GM19397 (cell line): Measurements from ENCODE around the gene LMF2.
A peak's percentile ranks its signal among the peaks of the same experiment; 100 is the strongest.
"Not testable (repeated sequence)": the region's sequence is repeated elsewhere in the genome, so short reads cannot be mapped to it uniquely, and the experiment has no call there.

ENCODE experiments used
- ATAC-seq: cut with Tn5 transposase; IDR thresholded peaks from one replicate; pipeline ENCODE4 v1.9.1; 2021; ENCODE audit warnings: mild to moderate bottlenecking, moderate library complexity; ENCODE audit not compliant: unreplicated experiment

LMF2 gene, protein sequence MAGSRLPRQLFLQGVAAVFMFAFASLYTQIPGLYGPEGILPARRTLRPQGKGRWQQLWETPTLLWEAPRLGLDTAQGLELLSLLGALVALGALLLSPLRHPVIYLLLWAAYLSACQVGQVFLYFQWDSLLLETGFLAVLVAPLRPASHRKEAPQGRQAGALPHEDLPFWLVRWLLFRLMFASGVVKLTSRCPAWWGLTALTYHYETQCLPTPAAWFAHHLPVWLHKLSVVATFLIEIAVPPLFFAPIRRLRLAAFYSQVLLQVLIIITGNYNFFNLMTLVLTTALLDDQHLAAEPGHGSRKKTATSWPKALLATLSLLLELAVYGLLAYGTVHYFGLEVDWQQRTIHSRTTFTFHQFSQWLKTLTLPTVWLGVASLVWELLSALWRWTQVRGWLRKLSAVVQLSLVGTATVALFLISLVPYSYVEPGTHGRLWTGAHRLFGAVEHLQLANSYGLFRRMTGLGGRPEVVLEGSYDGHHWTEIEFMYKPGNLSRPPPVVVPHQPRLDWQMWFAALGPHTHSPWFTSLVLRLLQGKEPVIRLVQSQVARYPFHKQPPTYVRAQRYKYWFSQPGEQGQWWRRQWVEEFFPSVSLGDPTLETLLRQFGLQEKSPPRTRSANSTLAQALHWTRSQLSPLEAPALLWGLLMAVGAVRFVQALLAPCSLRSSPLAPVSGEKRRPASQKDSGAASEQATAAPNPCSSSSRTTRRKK

DNA sequence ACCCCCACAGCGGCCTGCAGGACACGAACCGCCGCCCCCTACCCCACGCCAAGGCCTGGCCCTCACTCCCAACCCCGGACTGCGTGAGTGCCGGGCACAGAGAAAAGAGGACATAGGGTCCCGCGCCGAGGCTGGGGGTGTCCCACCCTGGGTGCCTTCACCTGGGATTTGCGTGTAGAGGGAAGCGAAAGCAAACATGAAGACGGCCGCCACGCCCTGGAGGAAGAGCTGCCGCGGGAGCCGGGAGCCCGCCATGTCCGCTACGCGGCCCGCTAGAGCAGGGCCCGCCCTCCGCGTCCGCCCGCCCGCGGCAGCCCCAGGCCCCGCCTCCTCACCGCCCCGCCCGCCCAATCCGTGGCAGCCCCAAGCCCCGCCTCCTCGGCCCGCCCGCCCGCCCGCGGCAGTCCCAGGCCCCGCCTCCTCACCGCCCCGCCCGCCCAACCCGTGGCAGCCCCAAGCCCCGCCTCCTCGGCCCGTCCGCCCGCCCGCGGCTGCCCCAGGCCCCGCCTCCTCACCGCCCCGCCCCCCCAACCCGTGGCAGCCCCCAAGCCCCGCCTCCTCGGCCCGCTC is at the start of gene LMF2:
LMF2 (minus strand) TSS at position 282 of the 570 bp plus-strand sequence; CDS start at position 255, 27 bp downstream.
- peak; percentile 55 for ATAC-seq

DNA sequence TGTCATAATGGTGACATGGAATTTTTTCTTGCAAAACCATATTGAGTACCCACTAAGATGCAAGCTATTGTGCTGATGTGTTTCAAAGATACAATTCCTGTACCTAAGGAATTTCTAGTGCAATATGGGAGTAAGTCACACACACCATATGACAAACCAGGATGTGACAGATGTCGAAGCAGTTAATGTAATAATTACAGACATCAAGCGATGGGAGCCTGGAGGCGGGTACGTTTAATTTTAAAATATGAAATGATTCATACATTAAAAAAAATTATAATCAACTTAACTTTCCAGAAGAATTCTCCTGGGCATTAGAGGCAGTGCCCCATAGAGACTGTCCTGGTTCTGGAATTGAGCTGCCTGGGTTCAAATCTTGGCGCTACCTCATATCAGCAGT is 49.2 kb upstream of the LMF2 start:
- no peak for ATAC-seq

DNA sequence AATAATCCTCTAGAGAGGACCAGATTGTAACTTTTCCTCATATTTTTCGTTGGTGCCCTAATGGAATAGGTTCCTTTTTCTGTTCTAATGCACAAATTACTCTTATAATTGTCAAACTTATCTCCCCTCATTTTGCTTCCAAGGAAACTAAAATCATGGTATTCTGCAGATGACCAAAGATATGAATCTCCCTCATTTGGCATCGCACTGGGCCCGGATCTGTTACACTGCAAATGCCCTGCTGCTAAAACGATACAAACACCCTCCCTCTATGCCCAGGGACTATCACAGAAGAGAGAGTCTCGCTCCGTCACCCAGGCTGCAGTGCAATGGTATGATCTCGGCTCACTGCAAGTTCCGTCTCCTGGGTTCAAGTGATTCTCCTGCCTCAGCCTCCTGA is 45.8 kb upstream of the LMF2 start:
- ATAC-seq: no peak

DNA sequence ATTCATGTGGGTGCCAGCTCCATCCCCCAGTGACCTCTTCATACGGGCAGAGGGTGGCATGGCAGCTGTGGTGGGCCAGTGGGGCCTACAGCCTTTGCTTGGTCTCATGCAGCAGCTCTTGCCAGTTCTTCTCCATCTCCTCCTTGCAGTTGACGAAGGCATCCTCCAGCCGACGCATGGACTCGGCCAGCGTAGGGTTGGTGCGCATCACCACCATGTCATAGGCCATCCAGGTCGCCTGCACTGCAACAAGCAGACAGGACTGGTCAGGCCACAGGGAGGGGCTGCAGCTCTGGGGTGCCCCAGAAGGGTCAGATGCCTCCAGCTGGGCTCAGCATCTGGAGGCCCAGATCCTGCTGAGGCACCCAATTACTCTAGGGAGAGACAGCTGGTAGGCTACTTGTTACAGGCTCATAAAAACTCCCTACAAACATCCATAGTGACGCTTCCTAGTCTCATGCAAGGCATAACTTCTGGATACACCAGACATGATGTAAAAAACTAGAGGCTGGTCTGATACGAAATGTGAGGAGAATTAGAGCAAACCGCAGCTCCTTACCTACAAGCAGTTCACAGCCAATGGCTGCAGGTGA is 43.8 kb upstream of the LMF2 start:
- ATAC-seq: no peak

DNA sequence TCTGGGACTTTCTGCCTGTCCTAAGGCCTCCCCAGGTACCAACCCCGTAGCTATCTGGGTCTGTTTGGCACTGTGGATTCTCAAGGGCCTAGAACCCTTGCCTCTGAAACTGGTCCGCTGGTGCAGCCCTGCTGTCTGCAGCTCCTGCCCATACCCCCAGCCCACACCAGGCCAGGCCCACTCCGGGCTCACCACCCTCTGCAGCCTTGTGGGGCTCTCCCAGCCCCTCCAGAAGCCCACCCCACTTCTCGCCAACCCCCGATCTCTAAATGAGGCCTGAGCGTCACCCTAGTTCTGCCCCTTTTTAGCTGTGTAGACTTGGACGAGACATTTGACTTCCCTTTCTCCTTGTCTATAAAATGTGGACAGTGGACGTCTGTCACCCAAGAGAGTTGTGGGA is 42.9 kb upstream of the LMF2 start:
- ATAC-seq: no peak

DNA sequence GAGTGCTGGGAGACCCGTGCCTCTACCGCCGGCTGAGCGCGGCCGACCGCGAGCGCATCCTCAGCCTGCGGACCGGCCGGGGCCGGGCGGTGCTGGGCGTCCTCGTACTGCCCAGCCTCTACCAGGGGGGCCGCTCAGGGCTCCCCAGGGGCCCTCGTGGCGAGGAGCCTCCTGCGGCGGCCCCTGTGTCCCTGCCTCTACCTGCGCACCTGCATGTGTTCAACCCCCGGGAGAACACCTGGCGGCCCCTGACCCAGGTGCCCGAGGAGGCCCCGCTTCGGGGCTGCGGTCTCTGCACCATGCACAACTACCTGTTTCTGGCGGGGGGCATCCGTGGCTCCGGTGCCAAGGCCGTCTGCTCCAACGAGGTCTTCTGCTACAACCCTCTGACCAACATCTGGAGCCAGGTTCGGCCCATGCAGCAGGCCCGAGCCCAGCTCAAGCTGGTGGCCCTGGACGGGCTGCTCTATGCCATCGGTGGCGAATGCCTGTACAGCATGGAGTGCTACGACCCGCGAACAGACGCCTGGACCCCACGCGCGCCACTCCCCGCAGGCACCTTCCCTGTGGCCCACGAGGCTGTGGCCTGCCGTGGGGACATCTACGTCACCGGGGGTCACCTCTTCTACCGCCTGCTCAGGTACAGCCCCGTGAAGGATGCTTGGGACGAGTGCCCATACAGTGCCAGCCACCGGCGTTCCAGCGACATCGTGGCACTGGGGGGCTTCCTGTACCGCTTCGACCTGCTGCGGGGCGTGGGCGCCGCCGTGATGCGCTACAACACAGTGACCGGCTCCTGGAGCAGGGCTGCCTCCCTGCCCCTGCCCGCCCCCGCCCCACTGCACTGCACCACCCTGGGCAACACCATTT is 41.7 kb upstream of the LMF2 start:
- ATAC-seq: no peak

DNA sequence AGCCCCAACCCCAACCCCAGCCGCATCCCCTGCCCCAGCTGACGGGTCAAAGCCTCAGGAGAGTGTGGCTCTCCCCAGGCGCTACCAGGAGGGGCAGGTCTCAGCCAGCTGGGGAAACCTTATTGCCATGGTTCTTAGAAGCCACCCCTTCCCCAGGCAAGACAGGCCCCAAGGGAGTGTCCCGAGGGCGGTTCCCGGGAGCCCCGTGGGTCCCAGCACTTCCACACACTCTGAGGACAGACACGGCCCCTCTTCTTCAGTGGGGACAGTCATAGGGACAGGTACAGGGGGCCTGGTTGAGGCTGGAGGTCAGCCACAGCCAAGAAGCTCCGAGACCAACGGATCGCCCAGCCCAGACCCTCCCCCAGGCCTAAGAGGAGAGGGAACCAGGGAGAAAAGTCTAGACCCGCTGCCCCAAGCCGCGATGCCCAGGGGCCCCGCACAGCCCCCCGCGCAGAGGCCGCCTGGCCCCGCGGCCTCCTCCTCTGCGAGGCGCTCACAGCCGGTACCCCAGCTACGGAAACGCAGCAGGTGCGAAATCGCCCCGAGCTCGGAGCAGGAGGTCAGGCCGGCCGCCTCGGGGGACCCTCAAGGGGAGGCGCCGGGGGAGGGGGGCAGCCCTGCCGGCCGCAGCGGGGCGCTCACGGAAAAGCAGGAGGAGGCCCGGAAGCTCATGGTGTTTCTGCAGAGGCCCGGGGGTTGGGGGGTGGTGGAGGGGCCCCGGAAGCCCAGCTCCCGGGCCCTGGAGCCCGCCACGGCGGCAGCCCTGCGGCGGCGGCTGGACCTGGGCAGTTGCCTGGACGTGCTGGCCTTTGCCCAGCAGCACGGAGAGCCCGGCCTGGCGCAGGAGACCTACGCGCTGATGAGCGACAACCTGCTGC is 40.8 kb upstream of the LMF2 start:
- ATAC-seq: no peak

DNA sequence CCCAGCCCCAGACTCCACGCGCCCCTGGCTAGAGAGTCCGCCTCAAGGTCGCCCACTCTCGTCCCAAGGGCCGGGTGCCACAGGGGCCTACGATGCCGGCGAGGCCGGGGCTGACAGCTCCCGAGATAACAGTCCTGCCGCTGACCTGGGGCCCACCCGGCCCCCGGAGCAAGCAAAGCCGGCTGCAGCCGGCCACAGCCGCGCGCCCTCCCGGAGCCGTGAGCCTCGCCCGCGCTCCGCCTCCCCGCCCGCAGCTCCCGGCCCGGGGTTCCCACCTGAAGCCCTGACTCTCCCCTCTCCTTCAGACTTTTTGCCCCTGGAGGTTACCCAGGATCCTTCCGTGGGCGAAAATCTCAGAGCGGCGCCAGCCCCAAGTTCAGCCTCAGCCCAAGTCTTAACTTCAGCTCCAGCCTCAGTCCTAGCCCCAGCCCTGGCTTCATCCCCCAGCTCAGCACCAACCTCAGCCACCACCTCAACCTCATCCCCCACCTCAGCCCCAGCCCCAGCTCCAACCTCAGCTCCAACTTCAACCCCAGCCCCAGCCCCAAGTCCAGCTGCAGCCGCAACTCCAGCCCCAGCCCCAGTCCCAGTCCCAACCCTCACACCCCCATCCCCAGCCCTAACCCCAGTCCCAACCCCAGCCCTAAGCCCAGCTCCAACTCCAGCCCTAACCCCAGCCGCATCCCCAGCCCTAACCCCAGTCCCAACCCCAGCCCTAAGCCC is 39.9 kb upstream of the LMF2 start:
- ATAC-seq: no peak

DNA sequence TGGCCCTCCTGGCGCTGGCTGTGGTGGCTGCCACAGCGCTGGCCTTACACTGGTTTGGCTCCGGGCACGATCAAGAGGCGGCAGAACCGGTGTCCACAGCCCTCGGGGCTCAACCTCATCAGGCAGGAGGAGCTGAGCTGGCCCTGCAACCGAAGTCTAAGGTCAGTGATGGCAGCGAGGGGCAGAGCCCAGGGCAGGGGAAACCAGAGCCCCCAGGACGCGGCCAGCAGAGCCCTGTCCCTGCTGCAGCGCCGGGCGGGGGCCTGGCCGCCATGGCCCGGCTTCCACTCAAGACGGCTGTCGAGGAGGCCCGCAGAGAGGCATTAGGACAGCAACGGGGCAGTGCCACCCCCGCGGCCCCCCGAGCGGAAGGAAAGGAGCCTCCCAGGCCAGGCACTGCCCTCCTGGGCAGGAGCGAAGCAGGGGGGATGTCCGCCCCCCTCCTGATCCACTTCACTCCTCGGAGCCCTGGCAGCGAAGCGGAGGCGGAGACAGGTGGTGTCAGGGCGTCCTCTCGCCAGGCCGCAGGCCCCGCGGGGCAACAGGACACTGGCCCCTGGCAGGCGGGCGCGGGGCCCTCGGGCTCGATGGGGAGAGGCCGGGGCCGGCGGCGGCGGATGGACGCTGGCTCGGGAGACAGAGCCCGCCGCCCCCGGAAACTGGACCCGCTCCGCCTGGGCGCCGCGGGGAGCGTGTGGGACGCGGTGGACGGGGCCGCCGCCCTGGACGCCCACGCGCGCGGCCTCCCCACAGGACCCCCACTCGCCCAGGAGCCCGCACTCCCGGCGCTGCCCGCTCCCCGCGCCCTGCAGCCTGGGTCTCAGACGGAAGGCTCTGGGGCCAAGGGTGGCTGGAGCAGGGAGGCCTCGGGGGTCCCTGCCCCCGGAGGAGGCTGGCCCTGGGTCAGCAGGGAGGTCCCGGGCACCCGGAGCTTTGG is 39.1 kb upstream of the LMF2 start:
- ATAC-seq: no peak

DNA sequence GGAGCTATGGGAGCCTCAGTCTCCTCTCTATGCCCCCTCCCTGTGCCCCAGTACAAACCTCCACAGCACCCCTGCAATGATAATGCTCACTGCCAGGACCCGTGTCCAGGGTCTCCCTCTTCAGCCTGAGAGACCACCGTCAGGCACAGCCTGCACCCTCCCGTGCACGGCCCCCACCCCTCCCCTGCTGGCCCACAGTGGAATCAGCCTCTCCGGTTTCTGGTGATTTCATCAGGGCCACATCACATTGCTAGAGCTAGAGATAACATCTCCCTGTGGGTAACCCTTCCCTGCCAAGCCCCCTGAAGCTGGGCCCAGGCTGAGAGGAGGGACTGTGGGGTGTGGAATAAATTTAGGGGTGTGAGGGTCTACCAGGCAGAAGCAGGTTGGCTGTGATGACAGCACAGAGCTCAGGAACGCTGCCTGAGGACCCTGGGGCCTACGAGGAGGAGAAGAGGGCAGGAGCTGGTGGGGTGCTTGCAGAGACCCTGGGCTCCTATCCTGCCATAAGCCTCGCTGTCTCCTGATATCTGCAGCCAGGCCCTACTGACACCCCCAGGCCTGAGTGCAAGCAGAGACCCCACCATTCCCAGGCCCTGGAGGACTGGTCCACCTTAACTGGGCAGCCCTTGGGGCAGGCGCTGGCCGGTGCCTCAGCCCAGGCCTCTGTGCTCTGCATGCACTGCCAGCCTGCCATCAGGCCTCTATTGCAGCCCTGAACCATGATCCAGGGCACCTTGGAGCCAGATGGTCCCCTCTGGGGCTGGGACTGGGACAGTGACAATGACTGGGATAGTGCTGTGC is 38.2 kb upstream of the LMF2 start, which contains the start of gene KLHDC7B:
KLHDC7B (plus strand) TSS at position 378 of the 804 bp plus-strand sequence; CDS start at position 723, 345 bp downstream.
- ATAC-seq: no peak

DNA sequence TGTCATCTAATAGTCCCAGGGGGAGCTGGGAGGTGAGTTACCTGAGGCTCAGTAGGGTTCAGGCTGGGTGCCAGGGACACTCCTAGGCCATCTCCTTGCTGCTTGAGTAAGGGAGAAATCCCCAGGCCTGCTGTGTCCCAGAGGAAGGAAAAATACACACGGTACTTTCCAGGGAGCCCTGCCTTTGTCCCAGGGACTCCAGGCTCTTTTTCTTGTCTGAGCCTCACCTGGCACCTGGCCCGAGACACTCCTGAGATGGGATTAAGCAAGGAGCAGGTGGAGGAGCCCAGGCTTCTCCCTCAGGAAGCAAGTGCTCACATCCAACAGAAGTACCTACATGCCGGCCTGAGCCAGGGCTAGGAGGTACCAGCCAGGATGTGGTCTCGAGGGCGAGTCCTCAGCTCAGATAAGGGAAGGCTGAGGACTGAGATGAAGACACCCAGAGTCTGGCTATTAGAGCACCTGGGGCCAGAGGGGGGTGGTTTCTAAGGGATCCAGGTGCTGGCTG is 37.3 kb upstream of the LMF2 start:
- ATAC-seq: no peak

DNA sequence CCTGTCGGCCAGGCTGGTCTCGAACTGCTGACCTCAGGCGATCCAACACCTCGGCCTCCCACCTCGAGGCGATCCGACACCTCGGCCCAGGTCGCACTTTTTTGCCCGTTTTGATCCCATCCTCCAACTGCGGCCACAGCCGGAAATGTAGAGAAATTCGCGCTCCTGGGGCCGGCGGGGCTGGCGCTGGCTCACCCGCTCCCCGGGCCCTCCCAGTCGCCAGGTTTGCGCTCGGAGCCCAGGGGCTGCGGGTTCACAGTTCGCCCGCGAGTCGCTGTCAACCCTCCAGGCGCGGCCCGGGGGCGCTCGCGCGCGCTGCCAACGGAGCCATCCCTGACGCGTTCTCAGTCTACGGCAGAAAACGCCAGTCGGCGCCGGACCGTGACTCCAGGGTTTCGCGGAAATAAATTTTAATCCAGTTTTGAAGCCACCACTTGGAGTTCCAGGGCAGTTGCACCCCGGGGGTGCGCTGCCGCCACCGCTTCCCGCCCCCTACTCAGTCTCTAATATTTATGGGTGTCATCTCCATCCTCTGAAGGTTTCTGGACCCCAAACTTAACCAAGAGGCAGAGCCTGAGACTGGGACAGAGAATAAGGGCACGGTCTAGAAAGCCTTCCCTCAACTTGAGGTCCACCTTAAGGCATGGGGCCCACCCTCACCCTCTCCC is 36.7 kb upstream of the LMF2 start:
- ATAC-seq: no peak

DNA sequence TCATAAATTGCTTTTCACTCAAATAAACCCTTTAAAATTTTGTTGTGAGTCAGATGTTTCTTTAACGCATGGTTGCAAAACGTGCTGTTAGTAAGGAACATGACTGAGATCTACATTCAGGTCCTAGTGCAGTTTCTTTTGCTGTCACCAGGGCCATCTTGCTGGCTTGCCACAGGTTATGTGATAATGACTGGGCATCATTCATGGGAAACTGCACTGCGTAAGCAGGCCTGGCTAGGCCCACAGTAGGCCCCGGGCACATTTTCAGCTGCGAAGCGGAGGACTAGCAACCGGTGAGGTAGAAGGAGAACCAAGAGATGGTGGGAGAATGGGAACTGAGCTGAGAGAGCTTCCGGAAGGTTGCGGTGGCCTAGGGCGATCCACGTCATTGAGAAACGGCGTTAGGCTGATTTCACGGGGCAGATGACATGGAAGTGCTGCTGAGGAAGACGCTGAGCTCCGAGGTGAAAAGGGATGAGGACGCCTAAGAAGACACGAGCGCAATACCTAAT is 35.0 kb upstream of the LMF2 start:
- no peak for ATAC-seq

DNA sequence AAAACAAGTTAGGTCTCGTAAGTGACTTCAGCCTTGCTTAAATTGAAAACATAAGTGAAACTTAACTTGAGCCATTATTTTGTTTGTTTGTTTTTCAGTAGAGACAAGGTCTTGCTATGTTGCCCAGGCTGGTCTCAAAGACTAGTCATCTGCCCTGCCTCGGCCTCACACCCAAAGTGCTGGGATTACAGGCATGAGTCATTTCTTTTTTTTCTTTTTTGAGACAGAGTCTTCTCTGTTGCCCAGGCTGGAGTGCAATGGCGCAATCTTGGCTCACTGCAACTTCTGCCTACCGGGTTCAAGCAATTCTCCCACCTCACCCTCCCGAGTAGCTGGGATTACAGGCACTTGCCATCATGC is 34.1 kb upstream of the LMF2 start:
- not testable (repeated sequence) for ATAC-seq

DNA sequence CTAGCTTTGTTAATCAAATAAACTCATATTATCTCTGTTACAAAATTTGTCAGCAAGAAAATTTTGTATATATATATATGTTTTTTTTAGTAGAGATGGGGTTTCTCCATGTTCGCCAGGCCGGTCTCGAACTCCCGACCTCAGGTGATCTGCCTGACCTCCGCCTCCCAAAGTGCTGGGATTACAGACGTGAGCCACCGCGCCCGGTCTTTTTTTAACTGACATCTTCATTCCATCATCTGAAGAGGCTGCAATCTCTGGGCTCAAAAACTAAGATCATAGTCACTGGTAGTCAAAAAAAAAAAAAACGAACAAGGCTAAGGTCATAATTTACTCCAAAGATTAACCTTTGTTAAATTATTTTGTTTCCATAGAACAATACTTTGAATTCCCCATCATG is 32.9 kb upstream of the LMF2 start:
- no peak for ATAC-seq

DNA sequence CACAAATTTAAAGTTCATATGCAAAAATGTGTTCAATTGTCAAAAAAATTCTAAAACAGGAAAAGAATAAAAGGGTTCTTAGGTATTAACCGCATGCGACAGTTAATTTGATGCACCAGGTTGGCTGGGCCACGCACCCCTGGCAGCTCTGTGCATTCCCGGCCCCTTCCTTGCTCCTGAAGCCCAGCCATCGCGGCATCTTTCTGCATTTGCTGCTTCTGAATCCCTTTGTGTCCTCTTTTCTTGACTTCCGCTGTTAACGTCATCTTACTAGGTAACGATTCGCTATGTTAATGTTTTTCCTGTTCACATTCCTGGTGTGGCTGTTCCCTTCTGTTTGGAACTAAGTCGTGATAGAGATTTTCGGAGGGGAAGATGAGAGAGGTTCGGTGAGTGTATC is 30.3 kb upstream of the LMF2 start:
- ATAC-seq: no peak
